ENCODE measurements around the gene CAPN8.

- no peak for TF ChIP-seq POLR2A (IDR thresholded peaks at IDR 0.05)
- no peak for TF ChIP-seq CTCF (IDR thresholded peaks at IDR 0.05)
- no peak for TF ChIP-seq POLR2AphosphoS5 (IDR thresholded peaks at IDR 0.05)
These were observed 23.3 kb downstream of the CAPN8 start for GRCh38 chr1:223642237-223642636.
